NCI-H510A (cell line): ENCODE data around the gene ARHGAP40.
"Not testable (repeated sequence)": the region's sequence is repeated elsewhere in the genome, so short reads cannot be mapped to it uniquely, and the experiment has no call there.

ENCODE experiments used
- DNase-seq: peaks from one replicate; lab custom pipeline; 2025; lab: John Stamatoyannopoulos, UW

Gene ARHGAP40

DNA sequence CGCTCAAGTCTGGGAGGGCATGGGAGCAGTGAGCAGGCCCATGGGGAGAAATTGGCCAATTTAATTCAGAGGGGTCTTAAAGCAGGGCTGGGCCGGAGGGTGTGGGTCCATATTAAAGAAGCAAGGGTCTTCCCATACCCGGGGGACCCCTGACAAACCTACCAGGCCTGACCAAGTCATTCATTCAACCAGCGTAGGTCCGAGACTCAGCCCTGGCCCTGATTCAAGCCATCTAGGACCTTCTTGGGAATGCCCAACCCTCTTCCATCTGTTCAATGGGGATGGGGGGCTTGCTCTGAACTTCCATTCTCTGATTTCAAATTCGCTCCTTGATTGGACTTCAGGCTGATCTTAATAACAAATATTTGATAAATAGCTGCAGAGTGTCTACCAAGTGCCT is 13.3 kb upstream of the ARHGAP40 start:
- no peak for DNase-seq

DNA sequence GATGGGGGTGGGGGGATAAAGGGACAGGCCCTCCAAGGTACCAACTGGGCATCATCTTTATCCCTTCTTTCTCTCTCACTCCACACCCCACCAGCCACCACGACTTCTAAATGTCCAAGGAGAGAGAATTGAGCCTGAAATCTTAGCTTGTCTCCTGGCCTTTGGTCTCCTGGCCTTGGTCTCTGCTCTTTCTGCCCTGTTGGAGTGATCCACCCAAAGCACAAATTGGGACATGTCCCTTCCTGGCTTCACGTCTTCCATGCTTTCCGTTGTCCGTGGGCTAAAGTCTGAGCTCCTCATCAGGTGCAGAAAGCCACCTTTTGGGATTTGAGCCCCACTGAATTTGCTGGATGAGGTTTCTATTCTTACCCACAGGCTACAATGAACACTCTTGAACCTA is 12.3 kb upstream of the ARHGAP40 start:
- DNase-seq, result no peak

DNA sequence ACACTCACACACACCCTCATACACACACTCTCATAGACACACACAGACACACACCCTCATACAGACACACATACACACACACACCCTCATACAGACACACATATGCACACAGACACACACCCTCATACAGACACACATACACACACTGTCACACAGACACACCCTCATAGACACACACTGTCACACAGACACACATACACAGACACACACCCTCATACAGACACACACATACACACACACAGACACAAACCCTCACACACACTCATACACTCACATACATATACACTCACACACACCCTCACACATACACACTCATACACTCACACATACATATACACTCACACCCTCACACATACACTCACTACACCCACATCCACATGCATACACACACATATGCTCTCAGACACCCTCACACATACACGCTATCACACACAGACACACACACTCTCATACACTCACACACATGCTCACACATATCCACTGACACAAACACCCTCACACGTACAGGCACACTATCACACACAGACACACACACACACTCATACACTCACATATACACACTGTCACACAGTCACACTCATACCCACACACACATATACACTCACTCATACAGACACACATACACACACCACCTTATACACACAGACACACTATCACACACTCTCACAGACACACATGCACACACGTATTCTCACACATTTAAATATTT is 11.5 kb upstream of the ARHGAP40 start:
- no peak for DNase-seq

DNA sequence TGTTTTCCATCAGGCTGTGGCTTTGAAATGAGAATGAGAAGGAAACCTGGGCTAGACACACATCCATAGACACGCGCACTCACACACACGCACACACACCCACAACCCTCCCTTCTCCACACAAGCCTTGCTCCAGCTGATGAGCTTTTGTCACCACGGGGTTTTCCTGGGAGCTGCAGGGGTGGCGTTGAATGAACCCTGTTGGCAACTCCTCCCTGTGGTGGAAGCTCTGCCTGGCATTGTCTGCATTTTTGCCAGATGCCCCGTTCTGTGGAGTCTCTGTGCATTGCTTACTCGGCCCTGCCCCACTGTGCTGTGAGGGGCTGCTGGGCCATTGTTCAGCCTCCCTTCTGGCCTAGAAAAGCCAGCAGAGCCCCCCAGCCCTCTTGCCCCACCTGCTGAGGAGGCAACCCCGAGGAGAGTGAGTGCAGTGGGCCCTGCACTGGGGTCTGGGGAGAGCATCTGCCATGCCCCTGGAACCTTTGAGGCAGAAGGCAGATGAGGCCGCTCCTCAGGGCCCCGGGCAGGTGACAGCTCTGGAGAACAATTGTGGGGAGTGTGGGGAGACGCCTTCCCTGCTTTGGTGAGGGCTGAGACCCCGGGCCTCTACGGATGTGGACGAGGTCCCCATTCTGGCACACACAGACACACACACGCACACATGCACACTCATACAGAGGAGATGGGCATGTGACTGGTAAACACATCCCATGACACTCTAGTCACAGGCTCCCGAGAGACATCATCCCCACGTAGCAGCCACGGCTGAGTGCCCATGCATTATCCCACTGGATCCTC is 10.7 kb upstream of the ARHGAP40 start:
- DNase-seq, result no peak

DNA sequence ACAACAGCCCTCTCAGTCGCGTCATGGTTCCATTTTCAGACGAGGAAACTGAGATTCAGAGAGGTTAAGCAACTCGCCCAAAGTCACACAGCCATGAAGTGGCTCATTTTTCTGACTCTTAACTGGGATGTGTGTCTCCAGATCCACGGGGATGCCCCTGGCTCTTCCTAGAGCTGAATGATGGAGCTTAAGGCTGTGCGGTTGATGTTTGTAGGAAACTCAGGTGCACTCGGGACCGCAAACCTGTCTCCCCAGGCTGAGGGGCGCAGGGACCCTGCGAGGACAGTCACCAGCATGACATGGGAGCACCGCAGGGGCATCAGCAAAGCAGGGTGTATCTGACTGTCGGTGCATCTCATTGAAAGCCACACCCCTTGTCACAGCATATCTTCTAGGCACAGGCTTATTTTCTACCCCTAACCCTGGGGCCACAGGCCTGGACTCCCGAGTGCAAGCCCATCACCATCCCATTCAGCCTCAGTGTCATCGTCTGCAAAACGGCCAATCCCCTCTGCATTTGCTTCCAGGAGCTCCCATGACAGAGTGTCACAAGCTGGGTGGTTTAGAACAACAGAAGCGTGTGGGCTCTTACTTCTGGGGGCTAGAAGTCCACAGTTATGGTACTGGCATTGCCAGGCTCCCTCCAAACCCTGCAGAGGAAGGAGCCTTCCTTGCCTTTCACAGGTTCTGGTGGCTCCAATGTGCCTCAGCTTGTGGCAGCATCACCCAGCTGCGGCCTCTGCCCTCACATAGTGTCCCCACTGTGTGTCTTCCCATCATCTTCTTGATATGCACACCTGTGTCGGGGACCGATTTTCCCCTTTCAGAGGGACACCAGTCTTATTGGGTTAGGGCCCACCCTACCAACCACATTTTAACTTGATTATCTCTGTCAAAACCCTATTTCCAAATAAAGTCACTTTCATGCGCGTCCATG is 9.9 kb upstream of the ARHGAP40 start:
- DNase-seq, result no peak

DNA sequence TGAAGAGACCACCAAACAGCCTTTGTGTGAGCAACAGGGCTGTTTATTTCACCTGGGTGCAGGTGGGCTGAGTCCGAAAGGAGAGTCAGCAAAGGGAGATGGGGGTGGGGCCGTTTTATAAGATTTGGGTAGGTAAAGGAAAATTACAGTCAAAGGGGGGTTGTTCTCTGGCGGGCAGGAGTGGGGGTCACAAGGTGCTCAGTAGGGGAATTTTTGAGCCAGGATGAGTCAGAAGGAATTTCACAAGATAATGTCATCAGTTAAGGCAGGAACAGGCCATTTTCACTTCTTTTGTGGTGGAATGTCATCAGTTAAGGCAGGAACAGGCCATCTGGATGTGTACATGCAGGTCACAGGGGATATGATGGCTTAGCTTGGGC is 9.2 kb upstream of the ARHGAP40 start:
- not testable (repeated sequence) for DNase-seq

DNA sequence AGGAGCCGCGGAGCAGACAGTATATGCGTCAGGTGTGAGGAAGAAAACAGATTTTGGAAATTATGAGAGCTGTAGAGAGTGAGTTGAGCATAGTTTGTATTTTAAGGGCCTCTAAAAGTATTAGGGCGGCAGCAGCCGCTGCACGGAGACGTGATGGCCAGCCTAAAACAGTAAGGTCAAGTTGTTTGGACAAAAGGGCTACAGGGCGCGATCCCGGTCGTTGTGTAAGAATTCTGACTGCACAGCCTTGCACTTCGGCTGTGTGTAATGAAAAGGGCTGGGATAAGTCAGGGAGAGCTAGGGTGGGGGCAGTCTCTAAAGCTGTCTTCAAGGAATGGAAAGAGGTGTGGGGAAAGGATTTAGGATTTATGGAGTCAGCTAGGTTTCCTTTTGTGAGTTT is 7.3 kb upstream of the ARHGAP40 start:
- not testable (repeated sequence) for DNase-seq

DNA sequence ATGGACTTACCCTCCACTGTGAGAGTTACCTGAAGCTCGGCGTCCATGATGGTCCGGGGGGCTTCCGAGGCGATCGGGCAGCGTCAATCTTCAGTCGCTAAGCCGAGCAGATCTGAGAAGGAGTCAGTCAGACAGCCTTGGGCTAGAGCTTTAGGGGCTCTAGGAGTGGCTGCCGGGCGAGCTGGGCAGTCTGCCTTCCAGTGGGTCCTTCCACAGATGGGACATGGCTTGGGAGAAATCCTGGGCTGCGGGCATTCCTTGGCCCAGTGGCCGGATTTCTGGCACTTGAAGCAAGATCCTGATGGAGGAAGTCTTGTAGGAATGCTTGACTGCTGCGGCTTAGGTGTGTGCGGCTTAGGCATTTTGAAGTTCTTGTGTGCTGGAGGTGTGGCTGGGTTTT is 5.7 kb upstream of the ARHGAP40 start:
- not testable (repeated sequence) for DNase-seq

DNA sequence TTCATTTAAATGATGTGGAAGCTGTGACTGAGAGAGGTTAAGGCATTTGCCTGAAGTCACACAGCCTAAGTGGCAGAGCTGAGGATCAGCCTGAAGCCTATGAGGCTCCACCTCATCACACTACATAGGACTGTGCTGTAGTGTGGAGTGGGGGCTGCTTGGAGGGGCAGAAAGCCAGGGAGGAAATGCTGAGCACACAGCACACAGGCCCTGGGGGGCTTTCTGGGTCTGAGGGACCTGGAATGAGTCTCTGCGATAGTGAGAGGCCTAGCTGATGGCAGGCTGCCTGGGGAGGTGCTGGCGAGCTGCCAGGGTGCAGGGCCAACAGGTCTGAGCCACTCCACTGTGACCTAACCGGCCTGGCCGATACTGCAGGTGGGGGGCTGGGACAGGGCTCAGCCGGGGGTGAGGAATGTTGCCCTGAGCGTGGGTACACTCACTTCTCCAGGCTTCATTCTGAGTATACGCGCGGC is 2.2 kb upstream of the ARHGAP40 start:
- no peak for DNase-seq

DNA sequence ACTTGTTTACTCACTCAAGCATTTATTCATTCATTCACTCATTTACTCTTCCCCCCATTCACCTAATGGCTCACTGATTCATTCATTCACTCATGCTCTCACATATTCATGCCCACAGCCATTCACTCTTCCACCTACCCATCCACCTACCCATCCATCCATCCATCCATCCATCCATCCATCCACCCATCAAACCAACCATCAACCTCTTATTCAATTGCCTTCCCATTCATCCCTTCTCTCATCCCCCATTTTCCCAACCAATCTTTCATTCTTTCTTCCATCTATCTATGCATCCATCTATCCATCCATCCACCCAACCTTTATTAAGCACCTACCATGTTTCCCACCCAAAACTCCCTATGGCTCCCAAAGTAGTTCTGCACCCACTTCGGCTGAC is 1.6 kb upstream of the ARHGAP40 start:
- DNase-seq, result no peak

DNA sequence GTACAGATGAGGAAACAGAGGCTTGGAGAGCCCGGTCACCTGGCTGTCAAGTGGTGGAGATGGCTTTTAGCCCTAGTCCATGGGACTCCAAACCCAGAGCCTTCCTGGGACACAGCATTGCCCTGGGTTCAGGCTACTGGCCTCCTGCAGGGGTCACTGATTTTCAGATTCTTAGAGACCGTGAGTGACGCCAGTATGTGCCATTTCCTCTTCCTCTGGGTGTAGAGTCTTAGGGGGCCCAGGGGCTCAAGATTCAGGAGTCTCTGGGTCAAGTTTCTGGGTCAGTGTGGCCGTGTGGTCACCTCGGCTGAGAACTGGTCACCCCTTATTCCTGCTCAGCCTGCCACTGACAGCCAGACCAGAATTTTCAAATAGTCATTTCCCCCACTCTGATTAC is 574 bp downstream of the ARHGAP40 start:
- DNase-seq, result no peak

DNA sequence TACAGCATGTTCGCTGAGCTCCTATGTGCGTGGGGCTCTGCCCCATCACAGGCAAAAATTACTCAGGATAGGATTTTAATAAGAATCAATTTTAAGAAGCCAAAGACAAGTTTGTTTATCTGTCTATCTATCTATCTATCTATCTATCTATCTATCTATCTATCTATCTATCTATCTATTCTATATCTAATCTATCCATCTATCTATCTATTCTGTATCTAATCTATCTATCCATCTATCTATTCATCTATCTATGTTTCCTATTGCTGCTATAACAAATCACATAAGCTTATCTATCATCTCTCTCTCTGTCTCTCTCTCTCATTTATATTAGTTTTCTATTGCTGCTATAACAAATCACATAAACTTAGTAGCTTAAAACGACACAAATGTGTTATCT is 1.7 kb downstream of the ARHGAP40 start:
- no peak for DNase-seq

DNA sequence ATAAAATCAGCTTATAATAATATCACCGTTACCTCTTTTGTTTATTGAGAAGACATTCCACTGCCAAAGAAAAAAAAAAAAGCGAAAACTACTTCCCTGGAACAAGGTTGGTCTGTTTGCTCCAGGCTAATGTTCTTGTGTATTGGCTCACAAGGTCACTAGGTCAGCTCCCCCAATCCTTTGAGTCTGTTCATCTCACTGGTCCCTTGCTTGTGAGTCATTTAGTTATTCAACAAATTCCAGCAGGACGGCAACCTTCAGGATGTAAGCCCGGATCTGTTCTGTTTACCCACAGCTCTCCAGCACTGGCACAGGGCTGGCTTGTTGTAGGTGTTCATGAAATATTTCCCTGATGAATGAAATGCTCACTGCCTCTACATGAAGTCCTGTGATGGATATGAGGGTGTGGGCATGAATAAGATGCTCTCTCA is 3.3 kb downstream of the ARHGAP40 start:
- DNase-seq, result no peak

DNA sequence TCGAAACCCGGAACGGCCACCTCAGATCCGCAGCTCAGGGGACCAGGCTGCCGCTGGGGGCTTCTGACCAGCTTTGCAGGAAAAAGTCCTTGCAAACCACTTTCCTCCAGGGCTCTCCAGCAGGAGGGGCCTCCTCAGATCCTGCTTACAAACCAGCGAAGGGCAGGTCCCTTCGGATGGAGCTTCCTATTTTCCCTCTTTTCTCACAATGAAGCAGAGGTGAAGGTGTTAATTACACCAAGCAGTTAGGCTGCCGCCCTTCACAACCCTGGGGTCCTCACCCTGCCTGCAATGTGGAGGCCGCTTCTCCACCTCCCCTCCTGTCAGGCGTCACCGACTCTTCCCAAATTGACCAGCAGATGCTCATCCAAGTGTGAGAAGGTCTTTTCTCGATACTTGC is 5.7 kb downstream of the ARHGAP40 start:
- DNase-seq, result no peak

DNA sequence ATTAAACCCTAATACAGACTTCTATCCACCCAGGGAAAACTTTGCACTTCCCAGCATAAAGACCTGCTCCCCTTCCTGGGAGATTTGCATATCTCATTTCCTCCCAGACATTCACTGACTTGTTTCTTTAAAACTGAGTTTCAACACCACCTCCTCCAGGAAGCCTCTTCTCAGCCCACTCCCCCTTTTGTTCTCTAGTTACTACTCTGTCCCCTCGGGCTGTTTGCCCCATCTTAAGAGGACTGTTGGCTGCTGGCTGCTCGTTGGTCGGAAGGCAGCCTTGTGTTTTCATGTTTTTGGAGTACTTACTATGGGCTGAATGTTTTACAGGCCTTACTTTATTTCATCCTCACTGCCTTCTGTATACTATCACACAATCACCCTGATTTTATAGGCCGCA is 6.6 kb downstream of the ARHGAP40 start:
- DNase-seq, result no peak

DNA sequence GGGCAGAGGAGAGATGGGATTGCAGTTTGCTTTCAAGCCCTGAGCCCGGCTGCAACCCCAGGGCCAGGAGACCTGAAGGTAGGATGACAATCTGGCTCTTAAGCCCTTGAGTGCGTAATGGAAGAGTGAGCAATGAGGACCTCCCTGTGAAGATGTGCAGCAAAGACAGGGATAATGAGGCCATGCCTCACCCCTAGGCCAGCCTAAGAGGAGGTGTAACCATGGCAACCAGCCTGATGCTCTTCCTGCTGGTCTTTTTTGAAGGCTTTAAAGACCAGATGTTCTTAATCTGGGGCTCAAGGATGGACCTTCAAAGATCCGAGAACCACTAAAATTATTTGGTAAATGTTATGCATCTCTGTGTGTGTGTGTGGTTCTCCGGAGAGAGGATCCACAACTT is 8.2 kb downstream of the ARHGAP40 start:
- DNase-seq, result no peak

DNA sequence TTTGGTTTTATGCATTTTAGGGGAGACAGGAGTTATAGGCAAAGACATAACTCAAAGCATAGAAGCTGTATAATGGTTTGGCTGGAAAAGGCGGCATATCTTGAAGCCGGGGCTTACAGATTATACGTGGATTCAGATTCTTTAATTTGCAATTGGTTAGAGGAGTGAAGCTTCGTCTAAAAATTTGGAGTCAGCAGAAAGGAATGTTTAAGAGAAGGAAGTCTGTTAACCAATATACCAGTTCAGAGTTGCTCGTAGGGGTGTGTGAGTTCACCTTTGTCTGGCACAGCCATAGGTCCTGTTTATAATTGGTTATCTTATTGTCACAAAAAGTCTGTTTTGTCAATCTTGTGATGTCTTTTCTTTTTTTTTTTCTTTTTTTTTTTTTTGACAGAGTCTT is 8.9 kb downstream of the ARHGAP40 start:
- DNase-seq, result no peak

DNA sequence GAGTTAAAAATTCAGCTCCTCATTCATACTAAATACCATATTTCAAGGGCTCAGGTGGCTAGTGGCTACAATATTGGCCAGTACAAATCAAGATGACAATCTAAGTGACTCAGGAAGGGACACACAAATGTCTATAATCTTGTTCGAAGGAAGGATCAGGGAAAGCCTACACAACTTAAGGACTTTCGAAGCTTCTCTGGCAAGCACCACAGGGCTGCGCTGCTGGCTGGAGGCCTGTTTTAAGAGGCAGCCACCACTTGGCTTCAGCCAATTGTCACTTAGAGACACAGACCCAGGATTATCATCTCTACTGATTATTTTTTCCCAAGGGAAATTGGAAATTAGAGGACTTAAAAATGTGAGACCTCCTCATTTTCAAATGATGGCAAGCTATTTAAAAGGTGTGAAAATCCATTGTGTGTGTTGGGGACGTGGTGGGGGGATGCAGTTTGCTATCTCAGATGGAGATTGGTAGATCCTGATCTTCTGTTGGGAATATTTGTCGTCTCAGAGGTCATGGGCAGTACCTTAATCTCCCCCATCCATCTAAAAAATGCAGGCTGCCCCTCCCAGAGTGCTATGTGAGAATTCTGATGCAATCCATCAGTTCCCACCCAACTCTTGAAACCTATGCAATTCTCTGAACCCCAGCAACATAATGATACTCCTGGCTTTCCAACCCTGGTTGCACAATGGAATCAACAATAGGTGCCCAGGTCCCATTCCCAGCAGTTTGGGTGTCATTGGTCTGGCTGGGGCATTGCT is 11.3 kb downstream of the ARHGAP40 start:
- no peak for DNase-seq

DNA sequence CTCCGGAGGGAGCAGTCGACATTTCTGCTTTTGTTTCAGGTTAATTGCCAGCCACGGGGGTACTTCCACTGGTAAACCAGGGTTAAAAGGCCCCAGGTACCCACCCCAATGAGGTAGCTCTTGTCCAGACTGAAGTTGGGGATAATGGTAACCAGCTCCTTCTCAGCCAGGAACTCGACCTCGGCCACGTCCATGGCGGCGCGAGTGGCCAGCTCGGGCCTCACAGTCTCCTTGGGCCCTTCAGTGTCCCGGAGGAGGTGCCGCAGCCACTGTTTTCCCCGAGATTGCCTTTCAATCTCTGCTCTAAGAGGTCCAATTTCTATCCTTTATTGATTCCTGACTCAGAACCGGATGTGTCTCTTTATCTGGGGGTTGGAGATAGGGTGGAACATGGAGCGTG is 13.7 kb downstream of the ARHGAP40 start:
- DNase-seq, result no peak

DNA sequence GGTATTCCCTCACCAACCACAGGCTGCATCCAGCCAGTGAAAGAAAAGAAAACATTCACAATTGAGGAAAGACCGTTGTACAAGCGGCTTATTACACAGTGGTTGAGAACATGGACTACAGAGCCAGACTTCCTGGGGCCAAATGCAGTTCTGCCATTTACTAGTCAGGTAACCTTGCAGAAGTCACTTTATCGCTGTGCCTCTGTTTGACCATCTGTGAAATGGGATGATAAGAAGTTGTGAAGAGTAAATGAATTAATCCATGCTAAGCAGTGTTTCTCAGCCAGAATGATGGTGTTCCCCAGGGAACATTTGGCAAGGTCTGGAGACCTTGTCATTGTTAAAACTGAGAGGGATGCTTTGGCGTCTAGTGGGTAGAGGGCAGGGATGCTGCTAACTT is 14.8 kb downstream of the ARHGAP40 start:
- DNase-seq, result no peak

DNA sequence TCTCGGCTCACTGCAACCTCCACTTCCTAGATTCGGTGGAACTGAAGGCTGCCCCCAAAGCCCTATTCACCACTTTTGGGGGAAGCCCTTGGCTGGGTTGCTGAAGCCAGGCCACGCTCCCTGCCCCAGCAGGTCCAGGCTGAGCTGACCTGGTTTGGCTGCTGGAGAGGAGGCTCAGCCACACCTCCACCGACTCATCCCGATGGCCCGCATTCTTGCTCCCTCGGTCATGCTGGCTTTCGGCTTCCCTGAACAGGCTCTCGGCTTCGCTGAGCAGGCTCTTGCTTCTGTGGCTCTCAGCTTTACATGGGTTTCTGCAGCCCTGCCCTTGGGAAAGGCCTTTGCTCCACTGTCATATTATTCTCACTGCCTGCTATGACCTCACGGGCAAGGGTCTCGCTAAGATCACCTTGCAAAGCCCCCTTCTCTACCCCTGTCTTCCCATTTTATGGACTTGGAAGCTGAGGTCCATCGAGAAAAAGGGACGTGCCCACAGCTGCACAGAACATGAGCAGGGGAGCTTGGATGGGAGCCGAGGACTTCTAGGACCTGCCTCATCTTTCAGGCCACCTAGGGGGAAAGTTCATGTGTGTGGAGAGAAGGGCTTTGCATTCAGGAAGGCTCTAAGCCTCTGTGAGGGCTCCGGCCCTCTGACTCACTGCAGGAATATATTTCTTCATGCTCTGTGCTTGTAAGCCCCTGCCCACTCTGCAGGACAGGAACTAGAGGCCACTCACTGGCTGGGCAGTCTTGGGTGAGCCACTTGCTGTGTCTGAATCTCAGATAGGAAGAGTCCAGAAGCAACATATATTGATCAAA is 15.6 kb downstream of the ARHGAP40 start:
- no peak for DNase-seq
